ENCODE results near the gene SESN3.

DNA sequence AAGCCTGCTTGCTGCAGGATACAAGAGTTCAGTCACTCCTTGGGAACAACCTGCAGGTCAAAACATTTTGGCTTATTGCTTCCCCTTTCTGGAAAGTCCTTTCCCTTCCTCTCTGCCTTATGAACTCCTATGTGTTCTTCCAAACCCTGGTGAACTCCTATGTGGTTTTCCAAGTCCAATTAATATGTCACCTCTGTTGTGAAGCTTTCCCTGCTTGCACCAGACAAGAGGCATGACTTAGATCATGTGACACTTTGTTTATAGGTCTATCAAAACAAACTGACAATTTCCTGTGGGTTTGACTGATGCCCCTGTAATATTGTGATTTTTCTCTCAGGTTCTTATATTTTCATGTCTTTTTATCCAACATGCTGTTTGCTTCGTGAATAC is 77.2 kb downstream of the SESN3 start:
- no peak for TF ChIP-seq EZH2 (IDR thresholded peaks at IDR 0.05; ENCODE audit: low read length, unreplicated experiment)
- TF ChIP-seq, protein P1, sequence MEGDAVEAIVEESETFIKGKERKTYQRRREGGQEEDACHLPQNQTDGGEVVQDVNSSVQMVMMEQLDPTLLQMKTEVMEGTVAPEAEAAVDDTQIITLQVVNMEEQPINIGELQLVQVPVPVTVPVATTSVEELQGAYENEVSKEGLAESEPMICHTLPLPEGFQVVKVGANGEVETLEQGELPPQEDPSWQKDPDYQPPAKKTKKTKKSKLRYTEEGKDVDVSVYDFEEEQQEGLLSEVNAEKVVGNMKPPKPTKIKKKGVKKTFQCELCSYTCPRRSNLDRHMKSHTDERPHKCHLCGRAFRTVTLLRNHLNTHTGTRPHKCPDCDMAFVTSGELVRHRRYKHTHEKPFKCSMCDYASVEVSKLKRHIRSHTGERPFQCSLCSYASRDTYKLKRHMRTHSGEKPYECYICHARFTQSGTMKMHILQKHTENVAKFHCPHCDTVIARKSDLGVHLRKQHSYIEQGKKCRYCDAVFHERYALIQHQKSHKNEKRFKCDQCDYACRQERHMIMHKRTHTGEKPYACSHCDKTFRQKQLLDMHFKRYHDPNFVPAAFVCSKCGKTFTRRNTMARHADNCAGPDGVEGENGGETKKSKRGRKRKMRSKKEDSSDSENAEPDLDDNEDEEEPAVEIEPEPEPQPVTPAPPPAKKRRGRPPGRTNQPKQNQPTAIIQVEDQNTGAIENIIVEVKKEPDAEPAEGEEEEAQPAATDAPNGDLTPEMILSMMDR (conservative IDR thresholded peaks at IDR 0.05; ENCODE audit: low read depth, low read length), result no peak

Measured in PC-3 (cell line).